Caco-2 (cell line): ENCODE data around the gene HIVEP3. TPM values are rescaled to one million over a fixed set of nuclear protein-coding genes. Genes with fewer than 3 reads are reported as not detected.

Source experiments
- BruUV-seq: library from RNA; stranded (reverse); fragments of 400-500 nt; replicated peaks from 2 replicates; lab custom pipeline; 2021; lab: Mats Ljungman, UMichigan
- CTCF ChIA-PET: fragments of 300-600 bp; sonication (Branson Sonifier 250); formaldehyde crosslinking; loops from one replicate; lab custom pipeline; 2022; ENCODE audit warnings: antibody characterized with exemption; lab: Charles Lee
- POLR2A ChIA-PET: fragments of 300-600 bp; sonication (Branson Sonifier 250); formaldehyde crosslinking; loops from one replicate; lab custom pipeline; 2022; ENCODE audit warnings: antibody characterized with exemption; lab: Charles Lee
- DNase-seq, 2 experiments: peaks; one replicate each; pipeline versions ENCODE4 v3.0.0 to v3.0.0-alpha.2; 2020 to 2022
- H3K27me3 ChIP-seq: replicated peaks from 2 replicates; pipeline ENCODE4 v1.6.0; 2011; ENCODE audit warnings: low read length; ENCODE audit not compliant: control insufficient read depth, insufficient read depth
- H3K36me3 ChIP-seq: 2 replicates; pipeline ENCODE4 v1.5.1; 2011; ENCODE audit warnings: low read length; ENCODE audit not compliant: control insufficient read depth, insufficient read depth
- H3K4me1 ChIP-seq: fragments of 250-450 bp; sonication (Bioruptor Pico); 2 replicates; pipeline ENCODE4 v1.5.1; 2020; ENCODE audit warnings: mild to moderate bottlenecking
- H3K4me3 ChIP-seq: 2 replicates; pipeline ENCODE4 v1.5.1; 2011; ENCODE audit warnings: low read depth, mild to moderate bottlenecking, control low read depth, low read length
- H3K9me3 ChIP-seq: fragments of 250-450 bp; sonication (Bioruptor Pico); 2 replicates; pipeline ENCODE4 v1.5.1; 2020; ENCODE audit warnings: mild to moderate bottlenecking, moderate library complexity
- H3K27ac Mint-ChIP-seq: one replicate; pipeline ENCODE4 v1.8.0; 2022; ENCODE audit warnings: mixed read lengths; ENCODE audit not compliant: unreplicated experiment
- H3K27me3 Mint-ChIP-seq: one replicate; pipeline ENCODE4 v1.8.0; 2022; ENCODE audit warnings: mixed read lengths; ENCODE audit not compliant: insufficient read depth, unreplicated experiment
- H3K36me3 Mint-ChIP-seq: one replicate; pipeline ENCODE4 v1.8.0; 2022; ENCODE audit warnings: mild to moderate bottlenecking, mixed read lengths; ENCODE audit not compliant: insufficient read depth, unreplicated experiment
- H3K4me1 Mint-ChIP-seq: one replicate; pipeline ENCODE4 v1.8.0; 2022; ENCODE audit warnings: low read depth, mixed read lengths; ENCODE audit not compliant: unreplicated experiment
- H3K4me3 Mint-ChIP-seq: one replicate; pipeline ENCODE4 v1.8.0; 2022; ENCODE audit warnings: mild to moderate bottlenecking, moderate library complexity, mixed read lengths; ENCODE audit not compliant: unreplicated experiment
- H3K9me3 Mint-ChIP-seq: one replicate; pipeline ENCODE4 v1.8.0; 2022; ENCODE audit warnings: mixed read lengths; ENCODE audit not compliant: unreplicated experiment
- intact Hi-C: fragments of 100-400 bp; cut with micrococcal nuclease; formaldehyde crosslinking; loops from one replicate; pipeline ENCODE4 v1.10.0; 2022; ENCODE audit not compliant: unreplicated experiment
- total RNA-seq: library from RNA; stranded (reverse); gene quantifications from 2 replicates; pipeline ENCODE4 v1.2.3, GENCODE V29; 2022
- TF ChIP-seq, protein P1 (sequence below), 2 experiments: fragments of 200-600 bp in 1 of 2; IDR thresholded peaks; 1 replicate in 1 of 2; 2 replicates in 1 of 2; pipeline versions ENCODE4 v1.5.1 to v1.8.0; 2011 to 2022; ENCODE audit warnings: antibody characterized with exemption in 1 of 2, control low read depth in 1 of 2, inconsistent platforms in 1 of 2, low read depth in 1 of 2, low read length in 1 of 2, mild to moderate bottlenecking in 1 of 2, moderate library complexity in 1 of 2; ENCODE audit not compliant: insufficient read depth in 1 of 2, severe bottlenecking in 1 of 2, unreplicated experiment in 1 of 2

Gene HIVEP3
- total RNA-seq, 1 experiment from 2014 or later: 0.25 TPM

DNA sequence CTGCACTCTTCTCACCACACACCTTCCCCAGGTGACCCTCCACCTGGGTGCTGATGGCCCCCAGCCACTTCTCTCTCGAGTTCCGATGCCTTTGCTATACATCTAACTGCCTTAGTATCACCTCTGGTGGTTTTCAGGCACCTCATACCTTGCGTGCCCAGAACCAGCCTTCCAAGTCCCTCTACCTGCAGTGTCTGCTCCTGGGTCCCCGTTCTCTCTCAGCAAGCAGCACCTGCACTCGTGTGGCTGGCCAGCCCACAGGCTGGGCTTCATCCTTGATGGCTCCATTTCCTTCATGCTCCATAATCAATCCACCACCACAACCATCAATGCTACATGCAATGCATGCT is 385.0 kb downstream of the HIVEP3 start:
- CTCF ChIA-PET: no interaction called here

DNA sequence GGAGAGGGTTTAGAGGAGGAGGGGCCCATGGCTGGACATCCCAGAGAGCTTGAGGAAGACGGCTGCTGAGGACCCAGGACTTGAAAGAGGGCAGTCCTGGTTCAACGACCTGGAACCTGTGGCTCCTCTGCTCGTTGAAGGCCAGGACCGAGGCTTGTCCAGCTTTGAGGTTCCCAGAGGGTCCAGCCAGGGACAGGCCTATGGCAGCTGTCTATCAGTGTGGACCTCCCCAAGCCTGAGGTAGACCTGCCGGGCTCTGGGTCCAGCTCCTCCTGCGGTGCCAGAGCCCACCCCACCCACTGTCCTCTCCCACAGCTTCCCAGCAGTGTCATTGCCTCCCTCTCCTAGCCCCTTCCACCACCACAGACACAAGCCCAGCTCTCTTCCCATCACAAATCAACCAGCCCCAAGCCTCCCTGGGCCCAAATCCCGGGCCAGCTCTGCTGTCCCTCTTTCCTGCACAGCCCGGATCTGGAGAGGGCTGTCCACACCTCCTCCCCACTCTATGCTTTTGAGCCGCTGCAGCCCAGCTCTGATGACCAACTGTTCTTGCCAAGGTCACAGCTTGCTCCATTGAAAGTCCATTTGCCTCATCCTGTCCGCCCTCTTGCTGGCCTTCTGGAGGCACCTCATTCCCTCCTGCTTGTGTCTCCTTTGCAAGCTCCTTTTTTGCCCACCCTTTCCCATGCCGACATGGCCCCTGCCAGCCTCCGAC is 385.5 kb downstream of the HIVEP3 start:
- Histone ChIP-seq H3K9me3 (no peaks in the 10 kb centered on the region), H3K27me3 (no peaks in the 10 kb centered on the region), H3K4me3 (no peak overlapping the region), H3K4me1 (no peaks in the 10 kb centered on the region), H3K36me3 (no peaks in the 10 kb centered on the region)
- Mint-ChIP-seq H3K4me1 (no peaks in the 10 kb centered on the region), H3K4me3 (no peak overlapping the region), H3K36me3 (no peaks in the 10 kb centered on the region), H3K27ac (no peak overlapping the region), H3K9me3 (peaks cover 12% of the 10 kb centered on the region), H3K27me3 (peaks cover 39% of the 10 kb centered on the region)
- BruUV-seq: no TSS peak
- TF ChIP-seq, protein P1, sequence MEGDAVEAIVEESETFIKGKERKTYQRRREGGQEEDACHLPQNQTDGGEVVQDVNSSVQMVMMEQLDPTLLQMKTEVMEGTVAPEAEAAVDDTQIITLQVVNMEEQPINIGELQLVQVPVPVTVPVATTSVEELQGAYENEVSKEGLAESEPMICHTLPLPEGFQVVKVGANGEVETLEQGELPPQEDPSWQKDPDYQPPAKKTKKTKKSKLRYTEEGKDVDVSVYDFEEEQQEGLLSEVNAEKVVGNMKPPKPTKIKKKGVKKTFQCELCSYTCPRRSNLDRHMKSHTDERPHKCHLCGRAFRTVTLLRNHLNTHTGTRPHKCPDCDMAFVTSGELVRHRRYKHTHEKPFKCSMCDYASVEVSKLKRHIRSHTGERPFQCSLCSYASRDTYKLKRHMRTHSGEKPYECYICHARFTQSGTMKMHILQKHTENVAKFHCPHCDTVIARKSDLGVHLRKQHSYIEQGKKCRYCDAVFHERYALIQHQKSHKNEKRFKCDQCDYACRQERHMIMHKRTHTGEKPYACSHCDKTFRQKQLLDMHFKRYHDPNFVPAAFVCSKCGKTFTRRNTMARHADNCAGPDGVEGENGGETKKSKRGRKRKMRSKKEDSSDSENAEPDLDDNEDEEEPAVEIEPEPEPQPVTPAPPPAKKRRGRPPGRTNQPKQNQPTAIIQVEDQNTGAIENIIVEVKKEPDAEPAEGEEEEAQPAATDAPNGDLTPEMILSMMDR (IDR thresholded peaks at IDR 0.05; ENCODE audit: insufficient read depth in 1 of 2, low read depth in 1 of 2, low read length in 1 of 2, severe bottlenecking in 1 of 2, unreplicated experiment in 1 of 2): no peak
- ChIA-PET POLR2A (no interaction called here), CTCF (no interaction called here)
- intact Hi-C loops: no loop called here
- DNase-seq: no peak

More for the DNA sequence above, 385.0 kb downstream of the HIVEP3 start:
- Histone ChIP-seq H3K4me1 (no peaks in the 10 kb centered on the region), H3K9me3 (no peaks in the 10 kb centered on the region), H3K27me3 (no peaks in the 10 kb centered on the region), H3K4me3 (no peak overlapping the region), H3K36me3 (no peaks in the 10 kb centered on the region)
- Mint-ChIP-seq H3K4me3 (no peak overlapping the region), H3K36me3 (no peaks in the 10 kb centered on the region), H3K27me3 (peaks cover 39% of the 10 kb centered on the region), H3K27ac (no peak overlapping the region), H3K9me3 (peaks cover 12% of the 10 kb centered on the region), H3K4me1 (no peaks in the 10 kb centered on the region)
- intact Hi-C loops: no loop called here
- no peak for DNase-seq
- no TSS peak for BruUV-seq
- POLR2A ChIA-PET: no interaction called here
- TF ChIP-seq, protein P1 (IDR thresholded peaks at IDR 0.05; ENCODE audit: insufficient read depth in 1 of 2, low read depth in 1 of 2, low read length in 1 of 2, severe bottlenecking in 1 of 2, unreplicated experiment in 1 of 2): no peak

DNA sequence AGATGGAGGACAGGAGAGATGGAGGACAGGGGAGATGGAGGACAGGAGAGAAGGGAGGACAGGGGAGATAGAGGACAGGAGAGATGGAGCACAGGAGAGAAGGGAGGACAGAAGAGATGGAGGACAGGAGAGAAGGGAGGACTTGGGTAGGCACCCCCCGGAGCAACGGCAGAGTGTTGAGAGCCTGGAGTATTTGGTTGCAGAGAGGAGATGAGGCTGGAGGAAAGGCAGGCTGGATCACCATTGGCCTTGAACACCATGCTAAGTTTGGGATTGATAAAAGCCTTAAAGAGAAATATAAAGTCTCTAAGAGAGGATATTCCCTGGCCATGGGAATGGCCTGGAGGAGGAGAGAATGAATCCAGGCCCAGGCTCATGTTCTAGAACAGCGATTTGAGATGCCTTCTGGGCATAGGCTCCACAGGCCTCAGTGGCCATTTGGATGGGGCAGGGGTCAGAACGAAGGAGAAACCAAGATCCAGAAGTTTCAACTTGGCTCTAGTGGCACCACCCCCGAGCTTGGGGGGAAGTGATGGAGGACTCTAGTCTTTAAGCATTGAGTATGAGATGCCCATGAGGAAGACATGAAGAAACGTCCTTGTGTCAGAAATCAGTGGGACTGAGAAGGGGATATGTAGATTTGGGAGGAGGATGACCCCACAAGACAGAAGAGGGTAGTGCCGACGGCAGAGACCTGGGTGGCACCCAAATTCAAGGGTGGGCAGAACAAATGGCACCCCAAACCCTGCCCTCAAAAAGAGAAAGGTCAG is 386.3 kb downstream of the HIVEP3 start:
- Mint-ChIP-seq H3K9me3 (peaks cover 12% of the 10 kb centered on the region), H3K27ac (no peak overlapping the region), H3K36me3 (no peaks in the 10 kb centered on the region), H3K27me3 (peaks cover 36% of the 10 kb centered on the region), H3K4me3 (no peak overlapping the region), H3K4me1 (no peaks in the 10 kb centered on the region)
- no TSS peak for BruUV-seq
- CTCF ChIA-PET: no interaction called here
- DNase-seq: no peak
- TF ChIP-seq, protein P1 (IDR thresholded peaks at IDR 0.05; ENCODE audit: insufficient read depth in 1 of 2, low read depth in 1 of 2, low read length in 1 of 2, severe bottlenecking in 1 of 2, unreplicated experiment in 1 of 2): no peak
- Histone ChIP-seq H3K27me3 (no peaks in the 10 kb centered on the region), H3K4me3 (no peak overlapping the region), H3K36me3 (no peaks in the 10 kb centered on the region), H3K9me3 (no peaks in the 10 kb centered on the region), H3K4me1 (no peaks in the 10 kb centered on the region)
- POLR2A ChIA-PET: no interaction called here
- intact Hi-C loops: no loop called here
